SK-N-SH (cell line): ENCODE data around the gene MYO18A. TPM values are rescaled to one million over a fixed set of nuclear protein-coding genes. Genes with fewer than 3 reads are reported as not detected.

ENCODE experiments used
- CTCF ChIA-PET: fragments of 300-600, 350-600 bp; formaldehyde crosslinking; extraction: SDS; loops from one replicate; lab custom pipeline; 2021; lab: Yijun Ruan, JAX
- POLR2A ChIA-PET: fragments of 350-600 bp; sonication (Branson Sonifier 250); formaldehyde crosslinking; extraction: SDS; loops from one replicate; lab custom pipeline; 2020; ENCODE audit warnings: antibody characterized with exemption, inconsistent platforms; lab: Yijun Ruan, JAX
- DNase-seq: peaks from one replicate; pipeline ENCODE4 v3.0.0; 2012
- H2AFZ ChIP-seq: fragments of 200-600 bp; sonication (generic); 2 replicates; pipeline ENCODE4 v1.8.1; 2016; ENCODE audit warnings: antibody characterized with exemption, mild to moderate bottlenecking, low read depth
- H3F3A ChIP-seq: fragments of 200-600 bp; sonication (generic); replicated peaks from 2 replicates; pipeline ENCODE3; 2016; ENCODE audit warnings: antibody characterized with exemption, mild to moderate bottlenecking; ENCODE audit not compliant: insufficient read depth
- H3K27ac ChIP-seq, 2 experiments: fragments of 200-500 bp in 1 of 2; fragments of 200-600 bp in 1 of 2; sonication (Bioruptor generic) in 1 of 2; sonication (generic), shearing (Covaris generic) in 1 of 2; 2 replicates each; pipeline versions ENCODE4 v1.5.1 to v1.6.1; 2014 to 2016; ENCODE audit warnings: low read depth in 2 of 2, inconsistent platforms in 1 of 2, low read length in 1 of 2, mild to moderate bottlenecking in 1 of 2, mixed read lengths in 1 of 2
- H3K27me3 ChIP-seq: fragments of 200-600 bp; sonication (generic), shearing (Covaris generic); 2 replicates; pipeline ENCODE4 v1.6.1; 2016; ENCODE audit warnings: mixed run types; ENCODE audit not compliant: insufficient read depth
- H3K36me3 ChIP-seq, 2 experiments: fragments of 200-500 bp in 1 of 2; fragments of 200-600 bp in 1 of 2; sonication (Bioruptor generic) in 1 of 2; sonication (generic) in 1 of 2; replicated peaks in 1 of 2; 2 replicates each; pipeline versions ENCODE3 to v1.5.1; 2014 to 2016; ENCODE audit warnings: low read length in 1 of 2, mild to moderate bottlenecking in 1 of 2; ENCODE audit not compliant: insufficient read depth in 2 of 2, control insufficient read depth in 1 of 2
- H3K4me1 ChIP-seq, 2 experiments: fragments of 200-500 bp in 1 of 2; fragments of 200-600 bp in 1 of 2; sonication (Bioruptor generic) in 1 of 2; sonication (generic), shearing (Covaris generic) in 1 of 2; 2 replicates each; pipeline versions ENCODE4 v1.5.1 to v1.6.1; 2014 to 2016; ENCODE audit warnings: low read depth in 1 of 2, low read length in 1 of 2, mixed run types in 1 of 2; ENCODE audit not compliant: insufficient read depth in 2 of 2, control insufficient read depth in 1 of 2
- H3K4me2 ChIP-seq: fragments of 200-600 bp; sonication (generic), shearing (Covaris generic); 2 replicates; pipeline ENCODE4 v1.6.1; 2017; ENCODE audit warnings: mixed run types
- H3K4me3 ChIP-seq, 2 experiments: fragments of 200-500 bp in 1 of 2; fragments of 200-600 bp in 1 of 2; sonication (Bioruptor generic) in 1 of 2; sonication (generic), shearing (Covaris generic) in 1 of 2; 2 replicates each; pipeline versions ENCODE4 v1.5.1 to v1.8.1; 2014 to 2016; ENCODE audit warnings: low read depth in 2 of 2, inconsistent platforms in 1 of 2, low read length in 1 of 2, mild to moderate bottlenecking in 1 of 2, mixed read lengths in 1 of 2, moderate library complexity in 1 of 2
- H3K79me2 ChIP-seq: fragments of 200-600 bp; sonication (generic); 2 replicates; pipeline ENCODE4 v1.8.1; 2017; ENCODE audit warnings: mild to moderate bottlenecking; ENCODE audit not compliant: insufficient read depth
- H3K9ac ChIP-seq: fragments of 200-600 bp; sonication (generic); 2 replicates; pipeline ENCODE4 v1.6.1; 2017; ENCODE audit warnings: mixed run types
- H3K9me2 ChIP-seq: fragments of 200-600 bp; sonication (generic); 2 replicates; pipeline ENCODE4 v1.6.1; 2017; ENCODE audit warnings: mixed run types
- H3K9me3 ChIP-seq: fragments of 200-600 bp; sonication (generic); 2 replicates; pipeline ENCODE4 v1.6.1; 2017; ENCODE audit warnings: mixed run types, mild to moderate bottlenecking, moderate library complexity
- H4K20me1 ChIP-seq: fragments of 200-600 bp; sonication (generic); 2 replicates; pipeline ENCODE4 v1.6.1; 2017; ENCODE audit warnings: mild to moderate bottlenecking, mixed run types; ENCODE audit not compliant: insufficient read depth
- EP300 ChIP-seq, 2 experiments: IDR thresholded peaks; 2 replicates each; pipeline versions ENCODE4 v1.4.0 to v1.6.1; 2012; ENCODE audit warnings: borderline replicate concordance in 1 of 2, low read depth in 1 of 2, low read length in 1 of 2
- NRF1 ChIP-seq: IDR thresholded peaks from 2 replicates; pipeline ENCODE4 v1.6.1; 2012; ENCODE audit warnings: low read depth, mild to moderate bottlenecking, low read length
- RAD21 ChIP-seq: IDR thresholded peaks from 2 replicates; pipeline ENCODE4 v1.6.1; 2012; ENCODE audit warnings: mild to moderate bottlenecking, low read length
- RCOR1 ChIP-seq: fragments of 150-350 bp; IDR thresholded peaks from 2 replicates; pipeline ENCODE4 v1.6.1; 2017; ENCODE audit warnings: antibody characterized with exemption, low read length
- RXRA ChIP-seq: IDR thresholded peaks from 2 replicates; pipeline ENCODE4 v1.4.0; 2012; ENCODE audit warnings: low read depth, mild to moderate bottlenecking, borderline replicate concordance
- SIN3A ChIP-seq: IDR thresholded peaks from 2 replicates; pipeline ENCODE4 v1.6.1; 2012; ENCODE audit warnings: low read depth, mild to moderate bottlenecking, low read length, moderate library complexity, borderline replicate concordance
- YY1 ChIP-seq: IDR thresholded peaks from 2 replicates; pipeline ENCODE4 v1.4.0; 2012; ENCODE audit warnings: low read depth, mild to moderate bottlenecking
- WGBS: methylation state at CpG from one replicate; pipeline ENCODE4 v1.1.6; 2017; ENCODE audit warnings: low lambda C conversion rate; 5-methylcytosine and 5-hydroxymethylcytosine counted together
- polyA plus RNA-seq, 3 experiments: library from polyadenylated mRNA; depleted of rRNA; stranded (reverse); fragments of >200 nt; gene quantifications; 2 replicates each; pipeline ENCODE4 v1.2.3, GENCODE V29; 2012
- TF ChIP-seq, protein P1 (sequence below): fragments of 150-350 bp; IDR thresholded peaks from 2 replicates; pipeline ENCODE4 v1.6.1; 2016; ENCODE audit warnings: mild to moderate bottlenecking, low read depth, low read length

Gene MYO18A
- polyA plus RNA-seq, 1 of the 3 experiments (the other 2 are of a cell fraction): 6.6 TPM

DNA sequence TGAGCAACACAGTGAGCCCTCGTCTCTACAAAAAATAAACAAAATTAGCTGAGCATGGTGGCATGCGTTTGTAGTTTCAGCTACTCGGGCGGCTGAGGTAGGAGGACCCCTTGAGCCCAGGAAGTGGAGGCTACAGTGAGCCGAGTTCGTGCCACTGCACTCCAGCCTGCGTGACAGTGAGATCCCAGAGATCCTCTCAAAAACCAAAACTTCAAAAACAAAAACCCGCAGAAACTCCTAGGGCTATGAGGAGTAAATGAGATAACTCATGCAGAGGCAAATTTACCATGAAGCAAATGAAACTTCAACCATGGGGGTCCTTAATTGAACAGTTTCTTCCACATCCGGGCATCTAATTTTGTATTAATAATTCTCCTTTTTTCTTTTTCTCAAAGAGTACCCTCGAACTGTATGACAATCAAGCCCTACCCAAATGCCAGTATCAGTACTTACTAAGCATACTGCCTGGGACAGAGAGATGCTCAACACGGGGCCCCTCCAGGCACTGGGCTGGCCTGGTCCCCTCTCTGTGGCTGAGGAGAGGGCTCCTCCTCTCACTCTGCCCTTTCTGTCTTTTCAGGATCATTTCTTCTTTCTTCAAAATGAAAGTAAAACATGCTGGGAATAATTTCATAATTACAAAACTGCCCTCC is 138.0 kb downstream of the MYO18A start:
- Histone ChIP-seq H2AFZ (no peak overlapping the region), H3K4me2 (peak overlapping the region; percentile 30; the same call in 1 of the 2 replicates), H4K20me1 (no peaks in the 10 kb centered on the region)
- TF ChIP-seq RXRA (no peak), EP300 (IDR thresholded peaks at IDR 0.05; ENCODE audit: borderline replicate concordance in 1 of 2, low read depth in 1 of 2, low read length in 1 of 2) (0 out of 4 replicates have a peak, but pooled peaks of 1 of the 2 experiments have one; percentile 2)
- TF ChIP-seq, all 33 proteins: peak for 1
- Histone ChIP-seq H3K4me3 (no peak overlapping the region), H3K9ac (no peak overlapping the region), H3K36me3 (no peaks in the 10 kb centered on the region), H3K4me1 (peaks cover 40 to 49% of the 10 kb centered on the region in 2 experiments; a peak in 3 of 4 replicates), H3K27me3 (peaks cover 6% of the 10 kb centered on the region; the same call in 1 of the 2 replicates), H3K79me2 (no peaks in the 10 kb centered on the region), H3K9me2 (no peaks in the 10 kb centered on the region), H3K27ac (no peak overlapping the region), H3K9me3 (no peaks in the 10 kb centered on the region), H3F3A (peaks cover 12% of the 10 kb centered on the region)
- CTCF ChIA-PET: interaction anchor here (0.9 to 13.8 kb wide), 6 partner anchors 13 to 88 kb away, joined by 3 to 180 read pairs (median 4); no protein-coding TSS in a partner anchor
- POLR2A ChIA-PET: no interaction called here
- DNase-seq: no peak
- WGBS: 78% methylated on average over 11 of the region's 11 CpGs

DNA sequence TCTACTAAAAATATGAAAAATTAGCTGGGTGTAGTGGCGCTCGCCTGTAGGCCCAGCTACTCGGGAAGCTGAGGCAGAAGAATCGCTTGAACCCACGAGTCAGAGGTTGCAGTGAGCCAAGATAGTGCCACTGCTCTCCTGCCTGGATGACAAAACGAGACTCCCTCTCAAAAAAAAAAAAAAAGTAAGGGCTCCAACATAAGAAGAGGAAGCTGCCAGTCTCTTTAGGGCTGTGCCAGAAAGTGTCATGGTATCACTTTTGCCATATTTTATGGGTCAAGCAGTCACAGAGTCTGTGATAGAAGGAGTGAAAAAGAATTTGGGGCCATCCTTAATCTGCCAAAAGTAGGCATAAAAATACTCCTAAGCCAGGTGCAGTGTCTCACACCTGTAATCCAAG is 138.6 kb downstream of the MYO18A start:
- Histone ChIP-seq H2AFZ (no peak overlapping the region), H3F3A (peaks cover 12% of the 10 kb centered on the region), H3K4me2 (no peak overlapping the region), H3K79me2 (no peaks in the 10 kb centered on the region), H3K9me3 (no peaks in the 10 kb centered on the region), H4K20me1 (no peaks in the 10 kb centered on the region), H3K27me3 (peaks cover 6% of the 10 kb centered on the region; the same call in 1 of the 2 replicates), H3K4me1 (peaks cover 40 to 46% of the 10 kb centered on the region in 2 experiments; a peak in 3 of 4 replicates), H3K9ac (no peak overlapping the region), H3K4me3 (no peak overlapping the region), H3K27ac (no peak overlapping the region), H3K36me3 (no peaks in the 10 kb centered on the region), H3K9me2 (no peaks in the 10 kb centered on the region)
- TF ChIP-seq RAD21: no peak
- TF ChIP-seq YY1: no peak
- WGBS: 85% methylated on average over 6 of the region's 6 CpGs
- ChIA-PET CTCF (interaction anchor here (0.9 to 13.8 kb wide), 5 partner anchors 13 to 88 kb away, joined by 3 to 180 read pairs (median 5); no protein-coding TSS in a partner anchor), POLR2A (no interaction called here)
- DNase-seq: no peak

DNA sequence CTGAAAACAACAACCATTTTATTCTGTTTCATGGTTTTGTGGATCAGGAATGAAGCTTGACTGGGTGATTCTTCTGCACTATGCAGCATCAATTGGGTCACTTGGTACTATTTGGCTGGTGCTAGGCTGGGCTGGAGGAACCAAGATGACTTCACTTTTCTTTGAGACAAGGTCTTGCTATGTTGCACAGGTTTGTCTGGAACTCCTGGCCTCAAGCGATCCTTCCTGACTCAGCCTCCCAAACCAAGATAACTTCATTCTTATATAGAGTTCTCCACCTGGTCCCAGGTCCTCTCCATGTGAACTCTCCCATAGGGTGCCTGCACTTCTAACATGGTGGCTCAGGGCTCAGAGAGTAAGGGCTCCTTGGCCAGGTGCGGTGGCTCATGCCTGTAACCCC is 139.1 kb downstream of the MYO18A start:
- H3K9me2 ChIP-seq: no peaks in the 10 kb centered on the region
- H2AFZ ChIP-seq: no peak overlapping the region
- H3K4me2 ChIP-seq: no peak overlapping the region
- 94% methylated on average over 2 of the region's 2 CpGs for WGBS
- H3K36me3 ChIP-seq: no peaks in the 10 kb centered on the region
- ChIA-PET CTCF (interaction anchor here (0.9 to 13.8 kb wide), 5 partner anchors 14 to 87 kb away, joined by 3 to 180 read pairs (median 5); no protein-coding TSS in a partner anchor), POLR2A (no interaction called here)
- H3K4me1 ChIP-seq: peaks cover 40 to 43% of the 10 kb centered on the region in 2 experiments; a peak in 3 of 4 replicates
- no peaks in the 10 kb centered on the region for H3K79me2 ChIP-seq
- H3K27me3 ChIP-seq: peaks cover 10% of the 10 kb centered on the region; the same call in 1 of the 2 replicates
- no peaks in the 10 kb centered on the region for H4K20me1 ChIP-seq
- H3K27ac ChIP-seq: no peak overlapping the region
- TF ChIP-seq NRF1 (no peak), RCOR1 (no peak), SIN3A (no peak)
- TF ChIP-seq, protein P1, sequence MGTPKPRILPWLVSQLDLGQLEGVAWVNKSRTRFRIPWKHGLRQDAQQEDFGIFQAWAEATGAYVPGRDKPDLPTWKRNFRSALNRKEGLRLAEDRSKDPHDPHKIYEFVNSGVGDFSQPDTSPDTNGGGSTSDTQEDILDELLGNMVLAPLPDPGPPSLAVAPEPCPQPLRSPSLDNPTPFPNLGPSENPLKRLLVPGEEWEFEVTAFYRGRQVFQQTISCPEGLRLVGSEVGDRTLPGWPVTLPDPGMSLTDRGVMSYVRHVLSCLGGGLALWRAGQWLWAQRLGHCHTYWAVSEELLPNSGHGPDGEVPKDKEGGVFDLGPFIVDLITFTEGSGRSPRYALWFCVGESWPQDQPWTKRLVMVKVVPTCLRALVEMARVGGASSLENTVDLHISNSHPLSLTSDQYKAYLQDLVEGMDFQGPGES: no peak
- no peaks in the 10 kb centered on the region for H3K9me3 ChIP-seq
- no peak for DNase-seq
- H3K4me3 ChIP-seq: no peak overlapping the region
- no peak overlapping the region for H3K9ac ChIP-seq
- peaks cover 12% of the 10 kb centered on the region for H3F3A ChIP-seq
